Liver (tissue), 9 donors: ENCODE results near the gene CTXN1. TPM values are rescaled to one million over a fixed set of nuclear protein-coding genes. Genes with fewer than 3 reads are reported as not detected.
"Not testable (repeated sequence)": the region's sequence is repeated elsewhere in the genome, so short reads cannot be mapped to it uniquely, and the experiment has no call there.

Experiments
- DNase-seq: peaks from one replicate; pipeline ENCODE4 v3.0.0-alpha.2; 2017; ENCODE audit warnings: low spot score
- H3K27ac ChIP-seq, 2 donors: one replicate each; pipeline ENCODE4 v1.7.0; 2013; ENCODE audit warnings: inconsistent platforms in 2 of 2, low read length in 2 of 2, control low read depth in 1 of 2, low read depth in 1 of 2, mild to moderate bottlenecking in 1 of 2
- H3K27me3 ChIP-seq, 4 donors: one replicate each; pipeline versions ENCODE4 v1.6.1 to v1.7.0; 2013; ENCODE audit warnings: low read length in 3 of 4, inconsistent platforms in 1 of 4, mild to moderate bottlenecking in 1 of 4, moderate library complexity in 1 of 4; ENCODE audit not compliant: control insufficient read depth in 4 of 4, insufficient read depth in 4 of 4
- H3K36me3 ChIP-seq, 4 donors: one replicate each; pipeline versions ENCODE4 v1.6.1 to v1.7.0; 2013; ENCODE audit warnings: low read length in 3 of 4, mild to moderate bottlenecking in 3 of 4, low read depth in 1 of 4, moderate library complexity in 1 of 4; ENCODE audit not compliant: control insufficient read depth in 4 of 4, insufficient read depth in 3 of 4
- H3K4me1 ChIP-seq, 4 donors: one replicate each; pipeline versions ENCODE4 v1.6.1 to v1.7.0; 2013; ENCODE audit warnings: low read length in 3 of 4, mild to moderate bottlenecking in 3 of 4, moderate library complexity in 1 of 4; ENCODE audit not compliant: control insufficient read depth in 4 of 4, insufficient read depth in 4 of 4
- H3K4me3 ChIP-seq, 3 donors: one replicate each; pipeline versions ENCODE4 v1.6.1 to v1.7.0; 2013; ENCODE audit warnings: low read length in 3 of 3, control low read depth in 1 of 3, low read depth in 1 of 3, mild to moderate bottlenecking in 1 of 3
- H3K9ac ChIP-seq, 2 donors: one replicate each; pipeline ENCODE4 v1.7.0; 2013; ENCODE audit warnings: low read length in 2 of 2, mild to moderate bottlenecking in 2 of 2, moderate library complexity in 2 of 2, control low read depth in 1 of 2, low read depth in 1 of 2
- H3K9me3 ChIP-seq, 4 donors: one replicate each; pipeline versions ENCODE4 v1.6.1 to v1.7.0; 2013; ENCODE audit warnings: low read length in 3 of 4; ENCODE audit not compliant: control insufficient read depth in 4 of 4
- EGR1 ChIP-seq, 2 donors: IDR thresholded peaks; 2 replicates each; pipeline ENCODE4 v1.6.1; 2016 to 2018; ENCODE audit warnings: antibody characterized with exemption in 2 of 2, low read depth in 2 of 2
- GABPA ChIP-seq, 2 donors: IDR thresholded peaks in 1 of 2; conservative IDR thresholded peaks in 1 of 2; 2 replicates each; pipeline ENCODE4 v1.6.1; 2016; ENCODE audit warnings: antibody characterized with exemption in 2 of 2, mild to moderate bottlenecking in 1 of 2, moderate library complexity in 1 of 2
- HNF4A ChIP-seq, 2 donors: conservative IDR thresholded peaks; 2 replicates each; pipeline ENCODE4 v1.6.1; 2016; ENCODE audit warnings: antibody characterized with exemption in 2 of 2, mild to moderate bottlenecking in 2 of 2
- HNF4G ChIP-seq: IDR thresholded peaks from 2 replicates; pipeline ENCODE4 v1.6.1; 2016; ENCODE audit warnings: antibody characterized with exemption
- RAD21 ChIP-seq, 2 donors: IDR thresholded peaks; 2 replicates each; pipeline ENCODE4 v1.6.1; 2016; ENCODE audit warnings: antibody characterized with exemption in 2 of 2, mild to moderate bottlenecking in 2 of 2
- SP1 ChIP-seq: IDR thresholded peaks from 2 replicates; pipeline ENCODE4 v1.6.1; 2018; ENCODE audit warnings: antibody characterized with exemption, mild to moderate bottlenecking
- TAF1 ChIP-seq: conservative IDR thresholded peaks from 2 replicates; pipeline ENCODE4 v1.6.1; 2016; ENCODE audit warnings: antibody characterized with exemption, mild to moderate bottlenecking
- YY1 ChIP-seq: IDR thresholded peaks from 2 replicates; pipeline ENCODE4 v1.6.1; 2016; ENCODE audit warnings: antibody characterized with exemption, mild to moderate bottlenecking
- WGBS: extraction: QIAGEN DNeasy Blood & Tissue Kit; methylation state at CpG from one replicate; pipeline ENCODE4 v1.1.7; 2013; 5-methylcytosine and 5-hydroxymethylcytosine counted together
- polyA plus RNA-seq, 2 donors: library from polyadenylated mRNA; stranded (reverse) in 1 of 2; unstranded in 1 of 2; fragments of 200-250 nt in 1 of 2; fragments of >200 nt in 1 of 2; fragmentation: Nextera tagmentation in 1 of 2; extraction: Ambion mirVana in 1 of 2; gene quantifications; one replicate each; pipeline versions ENCODE4 v1.2.1 to v1.2.3, GENCODE V29; 2013 to 2015
- total RNA-seq, 2 donors: library from RNA; depleted of rRNA; stranded (reverse); fragments of >200 nt; gene quantifications; one replicate each; pipeline ENCODE4 v1.2.3, GENCODE V29; 2014
- TF ChIP-seq, protein P1 (sequence below): IDR thresholded peaks from 2 replicates; pipeline ENCODE4 v1.6.1; 2016; ENCODE audit warnings: antibody characterized with exemption, mild to moderate bottlenecking
- TF ChIP-seq, protein P2 (sequence below): IDR thresholded peaks from 2 replicates; pipeline ENCODE4 v1.6.1; 2016; ENCODE audit warnings: antibody characterized with exemption
- TF ChIP-seq, protein P3 (sequence below): IDR thresholded peaks from 2 replicates; pipeline ENCODE4 v1.6.1; 2016; ENCODE audit warnings: antibody characterized with exemption
- TF ChIP-seq, protein P4 (sequence below): fragments of 150-350 bp; IDR thresholded peaks from 2 replicates; pipeline ENCODE4 v1.5.1; 2017; ENCODE audit warnings: improper control_type of control experiment, low read depth, low read length; ENCODE audit not compliant: missing input control
- donor health status: healthy.
- donor health status: healthy.
- donor health status: healthy.
- donor health status: healthy.
- donor health status: healthy.

Gene CTXN1
- total and polyA plus RNA-seq, 4 donors = 0.07 to 0.14 (median 0.08) TPM; not detected in 1

DNA sequence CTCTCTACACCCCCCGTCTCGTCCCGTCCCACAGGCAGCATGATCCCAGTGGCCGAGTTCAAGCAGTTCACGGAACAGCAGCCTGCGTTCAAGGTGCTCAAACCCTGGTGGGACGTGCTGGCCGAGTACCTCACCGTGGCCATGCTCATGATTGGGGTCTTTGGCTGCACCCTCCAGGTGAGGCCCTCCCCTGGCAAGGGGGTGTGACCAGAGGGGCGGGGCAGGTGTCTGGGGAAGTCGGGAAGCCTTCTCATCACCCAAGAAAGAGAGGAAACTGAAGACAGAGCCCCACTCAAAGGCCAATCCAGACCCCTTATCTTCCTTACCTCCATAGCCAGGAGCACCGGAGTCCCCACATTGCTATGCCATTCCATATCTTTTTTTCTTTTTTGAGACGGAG lies 30.4 kb downstream of the CTXN1 start:
- no peaks in the 10 kb centered on the region for H3K36me3 ChIP-seq
- H3K4me3 ChIP-seq = no peak overlapping the region
- DNase-seq = no peak
- H3K9me3 ChIP-seq = no peaks in the 10 kb centered on the region
- peaks cover 3 to 11% (median 6%) of the 10 kb centered on the region in 4 donors for H3K4me1 ChIP-seq
- no peak overlapping the region for H3K9ac ChIP-seq
- WGBS = 94% methylated on average over 13 of the region's 13 CpGs
- H3K27me3 ChIP-seq = no peaks in the 10 kb centered on the region
- no peak overlapping the region for H3K27ac ChIP-seq
- TF ChIP-seq, protein P1, sequence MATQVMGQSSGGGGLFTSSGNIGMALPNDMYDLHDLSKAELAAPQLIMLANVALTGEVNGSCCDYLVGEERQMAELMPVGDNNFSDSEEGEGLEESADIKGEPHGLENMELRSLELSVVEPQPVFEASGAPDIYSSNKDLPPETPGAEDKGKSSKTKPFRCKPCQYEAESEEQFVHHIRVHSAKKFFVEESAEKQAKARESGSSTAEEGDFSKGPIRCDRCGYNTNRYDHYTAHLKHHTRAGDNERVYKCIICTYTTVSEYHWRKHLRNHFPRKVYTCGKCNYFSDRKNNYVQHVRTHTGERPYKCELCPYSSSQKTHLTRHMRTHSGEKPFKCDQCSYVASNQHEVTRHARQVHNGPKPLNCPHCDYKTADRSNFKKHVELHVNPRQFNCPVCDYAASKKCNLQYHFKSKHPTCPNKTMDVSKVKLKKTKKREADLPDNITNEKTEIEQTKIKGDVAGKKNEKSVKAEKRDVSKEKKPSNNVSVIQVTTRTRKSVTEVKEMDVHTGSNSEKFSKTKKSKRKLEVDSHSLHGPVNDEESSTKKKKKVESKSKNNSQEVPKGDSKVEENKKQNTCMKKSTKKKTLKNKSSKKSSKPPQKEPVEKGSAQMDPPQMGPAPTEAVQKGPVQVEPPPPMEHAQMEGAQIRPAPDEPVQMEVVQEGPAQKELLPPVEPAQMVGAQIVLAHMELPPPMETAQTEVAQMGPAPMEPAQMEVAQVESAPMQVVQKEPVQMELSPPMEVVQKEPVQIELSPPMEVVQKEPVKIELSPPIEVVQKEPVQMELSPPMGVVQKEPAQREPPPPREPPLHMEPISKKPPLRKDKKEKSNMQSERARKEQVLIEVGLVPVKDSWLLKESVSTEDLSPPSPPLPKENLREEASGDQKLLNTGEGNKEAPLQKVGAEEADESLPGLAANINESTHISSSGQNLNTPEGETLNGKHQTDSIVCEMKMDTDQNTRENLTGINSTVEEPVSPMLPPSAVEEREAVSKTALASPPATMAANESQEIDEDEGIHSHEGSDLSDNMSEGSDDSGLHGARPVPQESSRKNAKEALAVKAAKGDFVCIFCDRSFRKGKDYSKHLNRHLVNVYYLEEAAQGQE = no peak
- TF ChIP-seq, protein P2, sequence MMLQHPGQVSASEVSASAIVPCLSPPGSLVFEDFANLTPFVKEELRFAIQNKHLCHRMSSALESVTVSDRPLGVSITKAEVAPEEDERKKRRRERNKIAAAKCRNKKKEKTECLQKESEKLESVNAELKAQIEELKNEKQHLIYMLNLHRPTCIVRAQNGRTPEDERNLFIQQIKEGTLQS = no peak
- TF ChIP-seq HNF4A (conservative IDR thresholded peaks at IDR 0.05) = no peak
- TF ChIP-seq HNF4G = no peak

DNA sequence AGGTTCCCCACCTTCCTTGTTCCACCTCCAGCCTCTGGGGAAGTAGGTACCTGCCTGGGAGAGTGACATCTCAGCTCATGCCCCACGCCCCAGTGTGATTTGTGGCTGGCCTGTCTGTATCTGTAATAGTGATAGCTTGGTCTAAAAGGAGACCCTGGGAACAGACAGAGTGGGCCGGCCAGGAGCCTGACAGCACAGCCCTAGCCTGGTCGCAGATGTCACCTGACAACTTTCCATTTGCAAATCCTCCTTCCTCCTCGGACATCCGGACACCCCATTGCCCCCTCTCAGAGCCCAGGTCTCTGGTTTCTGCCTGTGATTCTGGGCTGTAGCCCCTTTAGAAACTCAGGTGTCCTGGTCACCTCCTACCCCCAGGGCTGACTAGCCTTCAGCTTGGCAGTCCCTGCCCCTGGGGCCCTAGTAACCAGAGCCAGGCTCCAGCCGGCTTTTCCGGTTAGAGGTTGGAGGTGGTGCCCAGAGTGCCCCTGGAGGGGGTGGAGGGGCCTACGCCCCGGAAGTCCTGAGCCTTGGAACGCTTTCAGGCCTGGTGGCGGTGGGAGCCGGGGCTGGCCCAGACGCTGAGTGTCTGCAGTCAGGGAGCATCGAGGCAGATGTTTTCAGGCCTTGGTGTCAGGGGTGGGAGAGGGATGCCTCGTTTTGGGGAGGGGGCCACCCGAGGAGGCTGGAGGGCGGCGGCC lies 31.2 kb downstream of the CTXN1 start:
- WGBS = 80% methylated on average over 18 of the region's 18 CpGs
- Histone ChIP-seq H3K9ac (no peak overlapping the region), H3K27me3 (no peaks in the 10 kb centered on the region), H3K9me3 (no peaks in the 10 kb centered on the region), H3K4me3 (no peak overlapping the region), H3K36me3 (no peaks in the 10 kb centered on the region), H3K27ac (no peak overlapping the region), H3K4me1 (peaks cover 5 to 15% (median 7%) of the 10 kb centered on the region in 4 donors)
- no peak for DNase-seq
- TF ChIP-seq HNF4A (conservative IDR thresholded peaks at IDR 0.05) (no peak), TAF1 (no peak), RAD21 (IDR thresholded peaks at IDR 0.05) (no peak), HNF4G (no peak), YY1 (no peak), GABPA (IDR thresholded peaks at IDR 0.05 in 1 of 2, conservative IDR thresholded peaks at IDR 0.05 in 1 of 2) (no peak), SP1 (no peak), EGR1 (IDR thresholded peaks at IDR 0.05; ENCODE audit: low read depth in 2 of 2) (no peak)
- TF ChIP-seq, protein P3, sequence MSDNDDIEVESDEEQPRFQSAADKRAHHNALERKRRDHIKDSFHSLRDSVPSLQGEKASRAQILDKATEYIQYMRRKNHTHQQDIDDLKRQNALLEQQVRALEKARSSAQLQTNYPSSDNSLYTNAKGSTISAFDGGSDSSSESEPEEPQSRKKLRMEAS = no peak
- TF ChIP-seq, protein P1 = no peak
- TF ChIP-seq, protein P4, sequence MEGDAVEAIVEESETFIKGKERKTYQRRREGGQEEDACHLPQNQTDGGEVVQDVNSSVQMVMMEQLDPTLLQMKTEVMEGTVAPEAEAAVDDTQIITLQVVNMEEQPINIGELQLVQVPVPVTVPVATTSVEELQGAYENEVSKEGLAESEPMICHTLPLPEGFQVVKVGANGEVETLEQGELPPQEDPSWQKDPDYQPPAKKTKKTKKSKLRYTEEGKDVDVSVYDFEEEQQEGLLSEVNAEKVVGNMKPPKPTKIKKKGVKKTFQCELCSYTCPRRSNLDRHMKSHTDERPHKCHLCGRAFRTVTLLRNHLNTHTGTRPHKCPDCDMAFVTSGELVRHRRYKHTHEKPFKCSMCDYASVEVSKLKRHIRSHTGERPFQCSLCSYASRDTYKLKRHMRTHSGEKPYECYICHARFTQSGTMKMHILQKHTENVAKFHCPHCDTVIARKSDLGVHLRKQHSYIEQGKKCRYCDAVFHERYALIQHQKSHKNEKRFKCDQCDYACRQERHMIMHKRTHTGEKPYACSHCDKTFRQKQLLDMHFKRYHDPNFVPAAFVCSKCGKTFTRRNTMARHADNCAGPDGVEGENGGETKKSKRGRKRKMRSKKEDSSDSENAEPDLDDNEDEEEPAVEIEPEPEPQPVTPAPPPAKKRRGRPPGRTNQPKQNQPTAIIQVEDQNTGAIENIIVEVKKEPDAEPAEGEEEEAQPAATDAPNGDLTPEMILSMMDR = no peak

DNA sequence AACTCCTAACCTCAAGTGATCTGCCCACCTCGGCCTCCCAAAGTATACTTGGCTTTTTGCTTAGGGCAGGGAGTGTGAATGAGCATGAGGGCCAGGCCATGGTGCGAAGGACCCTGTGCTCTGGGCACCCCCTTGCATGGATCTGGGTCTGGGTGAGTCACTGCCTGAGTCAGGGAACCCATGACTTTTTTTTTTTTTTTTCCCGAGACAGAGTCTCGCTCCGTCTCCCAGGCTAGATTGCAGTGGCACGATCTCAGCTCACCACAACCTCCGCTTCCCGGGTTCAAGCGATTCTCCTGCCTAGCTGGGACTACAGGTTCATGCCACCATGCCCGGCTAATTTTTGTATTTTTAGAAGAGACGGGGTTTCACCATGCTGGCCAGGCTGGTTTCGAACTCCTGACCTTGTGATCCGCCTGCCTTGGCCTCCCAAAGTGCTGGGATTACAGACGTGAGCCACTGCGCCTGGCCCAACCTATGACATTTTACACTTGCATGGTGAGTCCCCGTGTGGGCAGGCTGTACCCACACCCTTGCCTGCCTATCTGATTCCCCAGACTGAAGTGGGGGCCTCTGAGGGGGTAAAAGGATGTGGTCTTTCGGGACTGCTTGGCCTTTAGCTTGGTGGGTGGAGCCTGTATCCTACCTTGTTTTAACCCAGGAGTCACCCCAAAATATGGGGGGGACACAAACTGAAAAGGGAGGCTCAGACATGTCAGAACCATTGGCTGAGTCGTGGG lies 32.4 kb downstream of the CTXN1 start:
- not testable (repeated sequence) for H3K4me3 ChIP-seq, H3K9ac ChIP-seq, DNase-seq, H3K27ac ChIP-seq, H3K36me3 ChIP-seq, H3K27me3 ChIP-seq, H3K9me3 ChIP-seq
- 89% methylated on average over 18 of the region's 18 CpGs for WGBS
- H3K4me1 ChIP-seq = peaks cover 6 to 19% (median 9%) of the 10 kb centered on the region in 4 donors
